HepG2 (cell line): ENCODE data around the gene DNAJC18. TPM values are rescaled to one million over a fixed set of nuclear protein-coding genes. Genes with fewer than 3 reads are reported as not detected.

Source experiments
- ATAC-seq: fragments of 200-7000 bp; cut with Tn5 transposase; 3 replicates; pipeline ENCODE4 v1.9.1; 2020; ENCODE audit warnings: mild to moderate bottlenecking, moderate library complexity
- BruUV-seq: library from RNA; stranded (reverse); fragments of 400-500 nt; replicated peaks from 2 replicates; lab custom pipeline; 2021; lab: Mats Ljungman, UMichigan
- CTCF ChIA-PET: fragments of 300-600 bp; formaldehyde crosslinking; extraction: SDS; loops from one replicate; lab custom pipeline; 2021; ENCODE audit warnings: low total read pairs, inconsistent platforms, low intra/inter-chr PET ratio; lab: Yijun Ruan, JAX
- POLR2A ChIA-PET: fragments of 350-600 bp; sonication (Branson Sonifier 250); formaldehyde crosslinking; loops from one replicate; lab custom pipeline; 2020; ENCODE audit warnings: antibody characterized with exemption, inconsistent platforms; lab: Yijun Ruan, JAX
- DNase-seq: peaks from one replicate; pipeline ENCODE4 v3.0.0-alpha.2; 2015; ENCODE audit warnings: low spot score
- FAIRE-seq: peaks from 3 replicates; lab custom pipeline; 2011; peaks lifted over from hg19 to GRCh38; lab: Jason Lieb, UNC
- H2AFZ ChIP-seq: one replicate; pipeline ENCODE4 v1.6.1; 2011; ENCODE audit warnings: low read length, inconsistent platforms
- H3K27ac ChIP-seq: fragments of 300-600 bp; 3 replicates; pipeline ENCODE4 v1.8.0; 2011; ENCODE audit warnings: mixed run types, mild to moderate bottlenecking, mixed read lengths, low read length, inconsistent platforms; ENCODE audit not compliant: insufficient read depth; ENCODE audit errors: extremely low read length
- H3K27me3 ChIP-seq, 2 experiments: fragments of 200-600 bp in 1 of 2; 2 replicates in 1 of 2; 3 replicates in 1 of 2; pipeline versions ENCODE4 v1.6.0 to v1.8.0; 2011; ENCODE audit warnings: low read length in 2 of 2, mild to moderate bottlenecking in 2 of 2, moderate library complexity in 2 of 2, inconsistent platforms in 1 of 2; ENCODE audit not compliant: insufficient read depth in 2 of 2, control insufficient read depth in 1 of 2
- H3K36me3 ChIP-seq, 2 experiments: fragments of 200-600 bp in 1 of 2; replicated peaks in 1 of 2; 2 replicates in 1 of 2; 3 replicates in 1 of 2; pipeline versions ENCODE4 v1.5.1 to v1.8.0; 2011; ENCODE audit warnings: low read length in 2 of 2, inconsistent platforms in 1 of 2; ENCODE audit not compliant: insufficient read depth in 2 of 2, control insufficient read depth in 1 of 2
- H3K4me1 ChIP-seq: 2 replicates; pipeline ENCODE4 v1.5.1; 2012; ENCODE audit warnings: low read length, inconsistent platforms; ENCODE audit not compliant: insufficient read depth
- H3K4me2 ChIP-seq: 2 replicates; pipeline ENCODE4 v1.6.0; 2011; ENCODE audit warnings: low read depth, low read length, inconsistent platforms
- H3K4me3 ChIP-seq, 3 experiments: fragments of 200-600 bp in 1 of 3; sonication (generic), shearing (Covaris generic) in 1 of 3; replicated peaks in 1 of 3; 2 replicates each; pipeline ENCODE4 v1.5.1; 2011 to 2016; ENCODE audit warnings: low read length in 3 of 3, inconsistent platforms in 2 of 3, low read depth in 2 of 3, mild to moderate bottlenecking in 2 of 3, control low read depth in 1 of 3, mixed read lengths in 1 of 3; ENCODE audit not compliant: insufficient read depth in 1 of 3
- H3K79me2 ChIP-seq: one replicate; pipeline ENCODE4 v1.6.1; 2011; ENCODE audit warnings: low read length, inconsistent platforms; ENCODE audit not compliant: insufficient read depth
- H3K9ac ChIP-seq: 2 replicates; pipeline ENCODE4 v1.6.0; 2011; ENCODE audit warnings: mild to moderate bottlenecking, low read depth, low read length, inconsistent platforms; ENCODE audit not compliant: insufficient read depth
- H3K9me3 ChIP-seq: 2 replicates; pipeline ENCODE4 v1.5.1; 2012; ENCODE audit warnings: mild to moderate bottlenecking, low read length
- H4K20me1 ChIP-seq: 2 replicates; pipeline ENCODE4 v1.6.0; 2011; ENCODE audit warnings: inconsistent platforms, mild to moderate bottlenecking, low read length, moderate library complexity; ENCODE audit not compliant: insufficient read depth
- DMTF1 ChIP-seq: sonication (generic); formaldehyde crosslinking; IDR thresholded peaks from 2 replicates; pipeline ENCODE4 v1.4.0; 2020; ENCODE audit warnings: mild to moderate bottlenecking, missing genetic modification reagents
- HCFC1 ChIP-seq: fragments of 150-350 bp; IDR thresholded peaks from 2 replicates; pipeline ENCODE4 v1.6.1; 2014; ENCODE audit warnings: low read depth, low read length
- ISX ChIP-seq: sonication (generic); formaldehyde crosslinking; conservative IDR thresholded peaks from 2 replicates; pipeline ENCODE4 v1.5.0; 2020; ENCODE audit warnings: missing genetic modification reagents
- MIXL1 ChIP-seq: IDR thresholded peaks from 2 replicates; pipeline ENCODE4 v1.6.1; 2016
- STAT5B ChIP-seq: sonication (generic); formaldehyde crosslinking; IDR thresholded peaks from 2 replicates; pipeline ENCODE4 v1.4.0; 2020; ENCODE audit warnings: missing genetic modification reagents
- TEAD3 ChIP-seq: optimal IDR thresholded peaks from 2 replicates; pipeline ENCODE3; 2016; ENCODE audit warnings: borderline replicate concordance
- THAP11 ChIP-seq: IDR thresholded peaks from 2 replicates; pipeline ENCODE4 v1.6.1; 2016; ENCODE audit warnings: missing biosample characterization, missing genetic modification reagents
- XBP1 ChIP-seq: sonication (generic); formaldehyde crosslinking; IDR thresholded peaks from 2 replicates; pipeline ENCODE4 v1.5.0; 2020; ENCODE audit warnings: missing genetic modification reagents
- ZBTB2 ChIP-seq: sonication (generic); formaldehyde crosslinking; IDR thresholded peaks from 2 replicates; pipeline ENCODE4 v1.8.0; 2022; ENCODE audit warnings: low read depth, missing genetic modification reagents
- ZBTB39 ChIP-seq: sonication (generic); formaldehyde crosslinking; IDR thresholded peaks from 2 replicates; pipeline ENCODE4 v1.5.0; 2020; ENCODE audit warnings: missing genetic modification reagents
- ZNF557 ChIP-seq: sonication (generic); formaldehyde crosslinking; IDR thresholded peaks from 2 replicates; pipeline ENCODE4 v1.4.0; 2020; ENCODE audit warnings: missing genetic modification reagents
- ZNF569 ChIP-seq: sonication (generic); formaldehyde crosslinking; IDR thresholded peaks from 2 replicates; pipeline ENCODE4 v1.5.0; 2020; ENCODE audit warnings: mild to moderate bottlenecking, missing genetic modification reagents, moderate library complexity, borderline replicate concordance
- ZNF772 ChIP-seq: sonication (generic); formaldehyde crosslinking; IDR thresholded peaks from 2 replicates; pipeline ENCODE4 v1.5.0; 2020; ENCODE audit warnings: mild to moderate bottlenecking, missing genetic modification reagents
- WGBS: methylation state at CpG from one replicate; pipeline ENCODE4 v1.1.6; 2017; ENCODE audit warnings: low lambda C conversion rate; 5-methylcytosine and 5-hydroxymethylcytosine counted together
- in situ Hi-C: cut with HindIII; loops from 2 replicates; pipeline ENCODE4 v1.10.0; 2017; ENCODE audit warnings: low pct_unique_long_range_greater_than_20kb; ENCODE audit not compliant: extremely low pct_ligation_motif_present
- intact Hi-C: fragments of 100-400 bp; cut with micrococcal nuclease; formaldehyde crosslinking; loops from one replicate; pipeline ENCODE4 v1.10.0; 2022; ENCODE audit not compliant: unreplicated experiment
- polyA plus RNA-seq, 8 experiments: library from polyadenylated mRNA; depleted of rRNA in 3 of 8; stranded (reverse) in 7 of 8; unstranded in 1 of 8; fragments of >200 nt; fragmentation: Illumina TruSeq in 4 of 8; extraction: Trizol in 4 of 8; gene quantifications; 2 replicates each; pipeline versions ENCODE4 v1.2.1 to v1.2.3, GENCODE V29; 2011 to 2016; ENCODE audit warnings: low read depth in 4 of 8, missing spikeins in 1 of 8, mixed read lengths in 1 of 8; ENCODE audit not compliant: insufficient read depth in 1 of 8
- total RNA-seq, 5 experiments: library from RNA; depleted of rRNA; stranded (reverse); fragments of >200 nt; fragmentation: Illumina TruSeq; extraction: Trizol; gene quantifications; 2 replicates each; pipeline ENCODE4 v1.2.3, GENCODE V29; 2016; ENCODE audit warnings: low read depth in 1 of 5

Gene DNAJC18
- total and polyA plus RNA-seq, 2 of the 13 experiments (the other 11 are each of a cell fraction or from before 2014, with no cell fraction given): 6.5 to 6.6 TPM

- H3K36me3 ChIP-seq: no peaks in the 10 kb centered on the region
- H3K9ac ChIP-seq: no peak within 1 kb of the TSS
- H3K27ac ChIP-seq: no peak within 1 kb of the TSS
- FAIRE-seq (no peak), ATAC-seq (peak; percentile 79), DNase-seq (peak; percentile 39)
- no peaks in the 10 kb centered on the region for H3K9me3 ChIP-seq
- TF ChIP-seq ZBTB39 (no peak), HCFC1 (no peak), ISX (CRISPR knock-in tag) (no peak), TEAD3 (peak; percentile 80)
- in situ Hi-C loops: no loop called here
- no TSS peak for BruUV-seq
- no peak within 1 kb of the TSS for H2AFZ ChIP-seq
- POLR2A ChIA-PET: no interaction called here
- peak within 1 kb of the TSS; percentile 43; the same call in 1 of the 2 replicates for H3K4me2 ChIP-seq
- H3K4me1 ChIP-seq: peaks cover 41% of the 10 kb centered on the region
- CTCF ChIA-PET: no interaction called here
- no peak within 1 kb of the TSS for H3K4me3 ChIP-seq
- intact Hi-C loops: no loop called here
- H3K79me2 ChIP-seq: no peaks in the 10 kb centered on the region
- H3K27me3 ChIP-seq: peaks cover 4 to 18% of the 10 kb centered on the region in 2 experiments
- no peaks in the 10 kb centered on the region for H4K20me1 ChIP-seq
- 42% methylated on average over 9 of the region's 10 CpGs for WGBS
Observed at GRCh38 chr5:139462586-139463276, 23.4 kb upstream of the DNAJC18 start, which contains the start of gene ECSCR. ECSCR (minus strand) TSS chr5:139462743; CDS start chr5:139462670, 73 bp downstream.

- H3K9ac ChIP-seq: no peak overlapping the region
- ATAC-seq: no peak; the same call in 2 of the 3 replicates
- no peak overlapping the region for H3K27ac ChIP-seq
- no peak for DNase-seq
- no peaks in the 10 kb centered on the region for H3K9me3 ChIP-seq
- H2AFZ ChIP-seq: no peak overlapping the region
- POLR2A ChIA-PET: no interaction called here
- CTCF ChIA-PET: no interaction called here
- no peak overlapping the region for H3K4me3 ChIP-seq
- BruUV-seq: no TSS peak
- in situ Hi-C loops (no loop called here), intact Hi-C loops (no loop called here)
- H3K27me3 ChIP-seq: peaks cover 8 to 29% of the 10 kb centered on the region in 2 experiments
- 21% methylated on average over 4 of the region's 5 CpGs for whole genome bisulfite sequencing
- FAIRE-seq: no peak
- H3K36me3 ChIP-seq: no peaks in the 10 kb centered on the region
- no peaks in the 10 kb centered on the region for H3K79me2 ChIP-seq
- H3K4me2 ChIP-seq: peak overlapping the region; percentile 1; the same call in 1 of the 2 replicates
- H3K4me1 ChIP-seq: peaks cover 41% of the 10 kb centered on the region
- no peaks in the 10 kb centered on the region for H4K20me1 ChIP-seq
- TF ChIP-seq THAP11 (no peak), MIXL1 (CRISPR knock-in tag) (no peak), DMTF1 (CRISPR knock-in tag) (no peak), ZNF569 (CRISPR knock-in tag) (no peak), ZBTB2 (CRISPR knock-in tag) (no peak), ZNF772 (CRISPR knock-in tag) (no peak), ZNF557 (no peak), XBP1 (CRISPR knock-in tag) (no peak), STAT5B (no peak)
Observed at GRCh38 chr5:139461698-139462097, 22.4 kb upstream of the DNAJC18 start.
